Right lobe of liver (tissue), 6 donors: ENCODE data around the gene LBX2. TPM values are rescaled to one million over a fixed set of nuclear protein-coding genes. Genes with fewer than 3 reads are reported as not detected.
A peak's percentile ranks its signal among the peaks of the same experiment; 100 is the strongest.

Experiments
- ATAC-seq, 4 donors: fragments of 200-7000 bp; cut with Tn5 transposase; one replicate each; pipeline ENCODE4 v1.9.1; 2020; ENCODE audit warnings: mild to moderate bottlenecking in 4 of 4, moderate library complexity in 4 of 4
- DNase-seq, 3 donors: peaks; one replicate each; pipeline ENCODE4 v3.0.0-alpha.2; 2020
- H3K27ac ChIP-seq, 3 donors: fragments of 200-600 bp; one replicate each; pipeline ENCODE4 v1.8.0; 2022
- H3K27me3 ChIP-seq, 2 donors: fragments of 200-600 bp; one replicate each; pipeline ENCODE4 v1.8.0; 2022
- H3K36me3 ChIP-seq, 4 donors: fragments of 200-600 bp; sonication (generic) in 1 of 4; one replicate each; pipeline versions ENCODE4 v1.5.1 to v1.8.0; 2017 to 2022; ENCODE audit warnings: control low read depth in 1 of 4
- H3K4me1 ChIP-seq, 4 donors: fragments of 200-600 bp; sonication (generic) in 1 of 4; one replicate each; pipeline versions ENCODE4 v1.5.1 to v1.8.0; 2017 to 2022; ENCODE audit warnings: control low read depth in 1 of 4
- H3K4me3 ChIP-seq, 3 donors: fragments of 200-600 bp; one replicate each; pipeline ENCODE4 v1.8.0; 2022
- H3K9me3 ChIP-seq, 4 donors: fragments of 200-600 bp; sonication (generic) in 1 of 4; one replicate each; pipeline versions ENCODE4 v1.5.1 to v1.8.0; 2017 to 2022; ENCODE audit warnings: control low read depth in 1 of 4
- POLR2A ChIP-seq: fragments of 450-650 bp; IDR thresholded peaks from one replicate; pipeline ENCODE4 v1.6.1; 2017; ENCODE audit warnings: antibody characterized with exemption, mild to moderate bottlenecking
- WGBS: methylation state at CpG from one replicate; pipeline ENCODE4 v1.1.6; 2018; ENCODE audit warnings: low coverage, low lambda C conversion rate; ENCODE audit not compliant: insufficient coverage; ENCODE audit errors: missing lambda C conversion rate; 5-methylcytosine and 5-hydroxymethylcytosine counted together
- intact Hi-C, 2 donors: fragments of 100-400 bp; cut with DNase I; formaldehyde crosslinking; loops; one replicate each; pipeline versions ENCODE4 v1.11.2 to v1.14.1; 2022
- total RNA-seq, 6 experiments: library from RNA; depleted of rRNA in 2 of 6; stranded (reverse); fragments of >200 nt in 2 of 6; fragmentation: NEBNext Ultra II Directional in 3 of 6; extraction: Animal tissue kit (Norgen Biotek cat#: 25700) in 3 of 6; gene quantifications; one replicate each; pipeline versions ENCODE4 v1.1.0 to v1.2.4, GENCODE V29; 2016 to 2023
- TF ChIP-seq, protein P1 (sequence below), 4 donors: fragments of 200-600 bp in 3 of 4; fragments of 450-650 bp in 1 of 4; IDR thresholded peaks; one replicate each; pipeline versions ENCODE4 v1.5.1 to v1.8.0; 2016 to 2022; ENCODE audit warnings: antibody characterized with exemption in 4 of 4, mild to moderate bottlenecking in 2 of 4
- donor health status: DM: no; HTN: yes; CAD: no.
- donor health status: DM: no; HTN: no; CAD: no.
- donor health status: DM: no; HTN: no; CAD: no.
- donor health status: DM: no; HTN: yes; CAD: no.
- donor health status: DM: no; HTN: yes; CAD: no.

Gene LBX2
- total RNA-seq, 6 experiments from 2014 or later = 1.4 to 8.4 (median 5.8) TPM

DNA sequence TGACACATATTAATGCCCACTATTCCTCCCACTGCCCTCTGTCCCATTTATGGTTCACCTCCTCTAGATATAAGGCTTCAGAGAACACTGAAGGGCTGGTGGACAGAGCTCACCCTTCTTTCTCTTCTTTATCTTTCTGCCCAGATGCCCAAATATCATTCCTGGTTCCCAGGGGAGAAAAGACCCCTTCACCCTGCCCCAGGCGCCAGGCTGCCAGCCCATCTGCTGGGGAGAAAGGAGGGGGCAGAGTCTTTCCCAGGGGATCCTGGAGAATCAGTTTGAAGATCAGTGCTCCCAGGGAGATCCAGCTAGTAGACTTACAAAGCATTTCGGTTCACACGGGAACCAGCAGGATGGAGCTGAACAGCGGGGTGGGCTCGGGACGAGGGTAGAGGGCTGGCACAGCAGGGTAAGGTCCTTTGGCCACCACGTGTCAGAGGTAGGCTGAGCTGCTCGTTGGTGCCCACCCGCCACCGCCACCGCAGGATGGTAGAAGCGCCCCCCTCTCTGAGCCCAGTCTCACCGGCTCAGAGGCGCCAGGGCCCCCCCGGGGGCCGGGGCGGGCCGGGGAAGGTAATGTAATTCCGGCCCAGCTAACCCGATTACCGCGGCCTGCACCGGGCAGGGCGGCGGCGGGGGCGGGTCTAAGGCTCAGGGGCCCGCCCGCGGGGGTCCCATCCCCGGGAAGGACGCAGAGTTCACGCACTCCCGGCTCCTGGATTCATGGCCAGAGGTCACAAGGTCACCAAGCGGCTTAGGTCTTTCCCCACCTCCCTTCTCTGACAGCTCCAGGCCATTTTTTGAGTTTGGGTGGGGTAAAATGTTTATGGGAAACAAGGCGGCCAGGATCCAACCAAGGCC is 13.6 kb upstream of the LBX2 start:
- 3% methylated on average over 12 of the region's 36 CpGs for WGBS
- H3K27me3 ChIP-seq = peaks cover 6 to 52% of the 10 kb centered on the region in 2 donors
- H3K27ac ChIP-seq = no peak overlapping the region
- no peak overlapping the region for H3K4me3 ChIP-seq
- no peaks in the 10 kb centered on the region for H3K9me3 ChIP-seq
- TF ChIP-seq, protein P1, sequence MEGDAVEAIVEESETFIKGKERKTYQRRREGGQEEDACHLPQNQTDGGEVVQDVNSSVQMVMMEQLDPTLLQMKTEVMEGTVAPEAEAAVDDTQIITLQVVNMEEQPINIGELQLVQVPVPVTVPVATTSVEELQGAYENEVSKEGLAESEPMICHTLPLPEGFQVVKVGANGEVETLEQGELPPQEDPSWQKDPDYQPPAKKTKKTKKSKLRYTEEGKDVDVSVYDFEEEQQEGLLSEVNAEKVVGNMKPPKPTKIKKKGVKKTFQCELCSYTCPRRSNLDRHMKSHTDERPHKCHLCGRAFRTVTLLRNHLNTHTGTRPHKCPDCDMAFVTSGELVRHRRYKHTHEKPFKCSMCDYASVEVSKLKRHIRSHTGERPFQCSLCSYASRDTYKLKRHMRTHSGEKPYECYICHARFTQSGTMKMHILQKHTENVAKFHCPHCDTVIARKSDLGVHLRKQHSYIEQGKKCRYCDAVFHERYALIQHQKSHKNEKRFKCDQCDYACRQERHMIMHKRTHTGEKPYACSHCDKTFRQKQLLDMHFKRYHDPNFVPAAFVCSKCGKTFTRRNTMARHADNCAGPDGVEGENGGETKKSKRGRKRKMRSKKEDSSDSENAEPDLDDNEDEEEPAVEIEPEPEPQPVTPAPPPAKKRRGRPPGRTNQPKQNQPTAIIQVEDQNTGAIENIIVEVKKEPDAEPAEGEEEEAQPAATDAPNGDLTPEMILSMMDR (IDR thresholded peaks at IDR 0.05) = no peak
- TF ChIP-seq POLR2A = no peak
- H3K36me3 ChIP-seq = no peaks in the 10 kb centered on the region
- H3K4me1 ChIP-seq = peaks cover 0 to 12% (median 0%) of the 10 kb centered on the region in 4 donors
- no peak for DNase-seq
- intact Hi-C loops = no loop called here
- no peak for ATAC-seq

DNA sequence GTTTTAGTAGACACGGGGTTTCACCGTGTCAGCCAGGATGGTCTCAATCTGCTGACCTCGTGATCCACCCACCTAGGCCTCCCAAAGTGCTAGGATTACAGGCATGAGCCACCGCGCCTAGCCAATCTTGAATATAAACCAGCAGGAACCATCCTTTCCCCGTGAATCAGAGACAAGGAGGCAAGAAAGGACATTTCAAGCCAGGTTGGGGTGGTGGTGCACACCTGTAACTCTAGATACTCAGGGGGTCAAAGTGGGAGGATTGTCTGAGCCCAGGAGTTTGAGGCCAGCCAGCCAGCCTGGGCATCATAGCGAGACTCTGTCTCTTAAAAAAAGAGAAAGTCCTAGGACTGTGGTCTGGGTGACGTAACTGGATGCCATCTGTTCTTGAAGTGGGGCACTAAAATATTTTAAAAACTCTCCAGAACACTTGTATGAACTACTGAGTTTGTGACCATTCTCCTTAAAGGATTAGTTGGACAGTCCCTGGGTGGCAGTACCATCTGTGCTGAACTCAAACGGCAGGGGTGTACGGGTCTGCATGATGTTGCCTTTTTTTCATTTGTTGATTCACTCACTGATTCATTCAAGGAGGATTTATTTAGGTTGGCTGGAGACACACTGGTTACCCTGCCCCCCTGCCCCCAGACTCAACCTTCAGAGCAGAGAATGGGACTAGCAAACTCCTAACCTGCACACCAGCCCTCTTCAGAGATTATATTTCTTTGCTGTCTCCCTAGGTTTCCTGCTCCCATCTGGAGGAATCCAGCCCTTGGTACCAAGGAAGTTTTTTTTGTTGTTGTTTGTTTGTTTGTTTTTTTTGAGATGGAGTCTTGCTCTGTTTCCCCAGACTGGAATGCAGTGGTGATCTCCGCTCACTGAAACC is 11.9 kb upstream of the LBX2 start:
- ATAC-seq (no peak), DNase-seq (no peak)
- no peaks in the 10 kb centered on the region for H3K9me3 ChIP-seq
- peaks cover 6 to 38% of the 10 kb centered on the region in 2 donors for H3K27me3 ChIP-seq
- H3K36me3 ChIP-seq = no peaks in the 10 kb centered on the region
- H3K4me1 ChIP-seq = peaks cover 0 to 15% (median 2%) of the 10 kb centered on the region in 4 donors
- no peak overlapping the region for H3K27ac ChIP-seq
- intact Hi-C loops = no loop called here
- TF ChIP-seq, protein P1 (IDR thresholded peaks at IDR 0.05) = no peak
- TF ChIP-seq POLR2A = no peak
- 26% methylated on average over 8 of the region's 11 CpGs for WGBS
- no peak overlapping the region for H3K4me3 ChIP-seq

DNA sequence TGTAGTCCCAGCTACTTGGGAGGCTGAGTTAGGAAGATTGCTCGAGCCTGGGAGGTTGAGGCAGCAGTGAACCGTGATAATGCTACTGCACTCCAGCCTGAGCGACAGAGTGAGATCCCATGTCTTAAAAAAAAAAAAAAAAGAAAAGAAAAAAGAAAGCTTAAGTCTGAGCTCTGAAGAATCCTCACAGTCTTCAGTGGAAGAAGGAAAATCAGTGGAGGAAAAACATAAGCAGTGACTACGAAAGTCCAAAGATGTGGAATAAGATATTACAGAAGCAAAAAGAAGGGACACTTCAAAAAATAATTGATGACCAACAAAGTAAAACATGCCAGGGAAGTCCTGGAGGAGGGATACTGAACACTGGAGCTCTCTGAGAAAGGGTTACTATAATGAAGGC is 10.9 kb upstream of the LBX2 start:
- no peak for DNase-seq
- intact Hi-C loops = no loop called here
- ATAC-seq = no peak
- Histone ChIP-seq H3K4me3 (no peak overlapping the region), H3K27ac (no peak overlapping the region), H3K36me3 (no peaks in the 10 kb centered on the region), H3K27me3 (peaks cover 6 to 27% of the 10 kb centered on the region in 2 donors), H3K4me1 (peaks cover 0 to 16% (median 6%) of the 10 kb centered on the region in 4 donors), H3K9me3 (no peaks in the 10 kb centered on the region)
- 85% methylated on average over 2 of the region's 4 CpGs for WGBS
- TF ChIP-seq, protein P1 (IDR thresholded peaks at IDR 0.05) = no peak
- no peak for TF ChIP-seq POLR2A

DNA sequence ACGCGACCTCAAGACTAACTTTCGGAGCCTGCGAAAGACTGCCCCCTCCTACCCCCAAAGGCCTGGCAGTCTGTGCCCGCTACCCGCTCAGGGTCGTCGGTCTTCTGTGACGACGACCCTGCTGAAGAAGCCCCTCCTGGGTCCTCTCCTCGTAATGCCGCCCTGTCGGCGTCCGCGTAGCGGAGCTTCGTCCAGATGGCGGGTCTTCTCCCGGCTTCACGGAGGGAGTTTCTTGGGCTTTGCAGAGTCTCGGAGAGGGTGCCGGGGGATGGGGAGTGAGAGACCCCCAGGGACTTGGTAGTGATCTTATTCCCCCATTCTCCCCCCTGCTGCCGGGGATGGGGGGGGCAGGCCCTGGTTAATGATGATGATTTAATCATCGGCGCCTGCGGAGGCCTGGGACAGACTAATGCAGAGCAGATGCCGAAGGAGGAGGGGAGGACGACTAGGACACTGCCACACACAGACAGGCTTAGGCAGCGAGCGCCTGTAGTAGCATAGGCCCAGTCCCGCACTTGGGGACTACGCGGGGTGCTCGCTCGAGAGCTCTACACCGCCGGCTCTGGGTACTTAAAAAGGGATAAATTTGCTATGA is 8.6 kb upstream of the LBX2 start:
- ATAC-seq (peak in 1 of 4 donors; percentile 6), DNase-seq (peak in 1 of 3 donors; percentile 42)
- no peaks in the 10 kb centered on the region for H3K36me3 ChIP-seq
- peaks cover 0 to 31% (median 12%) of the 10 kb centered on the region in 4 donors for H3K4me1 ChIP-seq
- intact Hi-C loops = no loop called here
- peaks cover under 1 to 4% of the 10 kb centered on the region in 2 donors for H3K27me3 ChIP-seq
- H3K4me3 ChIP-seq = peak overlapping the region; percentile 76 to 95 (median 78)
- H3K27ac ChIP-seq = peak overlapping the region; percentile 92 to 96 (median 94)
- no peaks in the 10 kb centered on the region for H3K9me3 ChIP-seq
- WGBS = 11% methylated on average over 33 of the region's 38 CpGs
- no peak for TF ChIP-seq POLR2A
- TF ChIP-seq, protein P1 (IDR thresholded peaks at IDR 0.05) = no peak
